Measurements from ENCODE around the gene PDGFA.

The PDGFA gene

GRCh38 chr7:550881-551614, 31.4 kb upstream of the PDGFA start:
- Histone ChIP-seq H3K4me3 (no peak overlapping the region), H3K9ac (no peak overlapping the region), H3K36me3 (no peaks in the 10 kb centered on the region), H3K27me3 (no peaks in the 10 kb centered on the region), H4K20me1 (no peaks in the 10 kb centered on the region), H3K9me3 (no peaks in the 10 kb centered on the region), H3K4me2 (no peak overlapping the region), H3K27ac (no peak overlapping the region), H3K4me1 (peaks cover 13% of the 10 kb centered on the region)
- TF ChIP-seq Cebpa-rat (IDR thresholded peaks at IDR 0.05) = no peak

- no peak for TF ChIP-seq Cebpa-rat (IDR thresholded peaks at IDR 0.05)
- H3K9ac ChIP-seq = no peak overlapping the region
- peaks cover 4% of the 10 kb centered on the region; the same call in 1 of the 2 replicates for H3K9me3 ChIP-seq
- H3K4me3 ChIP-seq = no peak overlapping the region
- no peak overlapping the region for H3K27ac ChIP-seq
- H4K20me1 ChIP-seq = no peaks in the 10 kb centered on the region
- peaks cover 13% of the 10 kb centered on the region for H3K4me1 ChIP-seq
- no peaks in the 10 kb centered on the region for H3K36me3 ChIP-seq
- no peaks in the 10 kb centered on the region for H3K27me3 ChIP-seq
- peak overlapping the region; percentile 50 for H3K4me2 ChIP-seq
Measured at GRCh38 chr7:549891-550625, 30.4 kb upstream of the PDGFA start.

- Histone ChIP-seq H3K27me3 (no peaks in the 10 kb centered on the region), H3K9me3 (peaks cover 6% of the 10 kb centered on the region; the same call in 1 of the 2 replicates), H3K4me1 (peaks cover 13% of the 10 kb centered on the region), H3K27ac (no peak overlapping the region), H3K9ac (no peak overlapping the region), H4K20me1 (no peaks in the 10 kb centered on the region), H3K4me3 (no peak overlapping the region), H3K4me2 (peak overlapping the region; percentile 50), H3K36me3 (no peaks in the 10 kb centered on the region)
- no peak for TF ChIP-seq Cebpa-rat (IDR thresholded peaks at IDR 0.05)
Measured at GRCh38 chr7:549066-549890, 29.6 kb upstream of the PDGFA start.

- no peak for TF ChIP-seq Cebpa-rat (IDR thresholded peaks at IDR 0.05)
- Histone ChIP-seq H3K27ac (no peak overlapping the region), H3K4me3 (no peak overlapping the region), H4K20me1 (no peaks in the 10 kb centered on the region), H3K9me3 (peaks cover 6% of the 10 kb centered on the region; the same call in 1 of the 2 replicates), H3K9ac (no peak overlapping the region), H3K27me3 (no peaks in the 10 kb centered on the region; the same call in 1 of the 2 replicates), H3K36me3 (no peaks in the 10 kb centered on the region), H3K4me2 (no peak overlapping the region), H3K4me1 (peaks cover 13% of the 10 kb centered on the region)
Measured at GRCh38 chr7:548401-548800, 28.8 kb upstream of the PDGFA start.

GRCh38 chr7:545470-545869, 25.8 kb upstream of the PDGFA start:
- no peak for TF ChIP-seq Cebpa-rat (IDR thresholded peaks at IDR 0.05)
- Histone ChIP-seq H3K36me3 (no peaks in the 10 kb centered on the region), H3K9me3 (peaks cover 6% of the 10 kb centered on the region; the same call in 1 of the 2 replicates), H3K27me3 (peaks cover 5% of the 10 kb centered on the region; the same call in 1 of the 2 replicates), H4K20me1 (0 out of 2 replicates have a peak, but pooled peaks cover 4% of the 10 kb centered on the region), H3K4me1 (peaks cover 40% of the 10 kb centered on the region), H3K4me3 (no peak overlapping the region), H3K9ac (no peak overlapping the region), H3K27ac (no peak overlapping the region), H3K4me2 (no peak overlapping the region)

- H4K20me1 ChIP-seq = 0 out of 2 replicates have a peak, but pooled peaks cover 8% of the 10 kb centered on the region
- no peak overlapping the region for H3K27ac ChIP-seq
- no peak for TF ChIP-seq Cebpa-rat (IDR thresholded peaks at IDR 0.05)
- no peaks in the 10 kb centered on the region for H3K36me3 ChIP-seq
- H3K4me1 ChIP-seq = peaks cover 42% of the 10 kb centered on the region
- peaks cover 6% of the 10 kb centered on the region; the same call in 1 of the 2 replicates for H3K9me3 ChIP-seq
- peaks cover 5% of the 10 kb centered on the region; the same call in 1 of the 2 replicates for H3K27me3 ChIP-seq
- H3K4me3 ChIP-seq = no peak overlapping the region
- H3K4me2 ChIP-seq = no peak overlapping the region
- H3K9ac ChIP-seq = no peak overlapping the region
Measured at GRCh38 chr7:544338-545221, 24.9 kb upstream of the PDGFA start.

GRCh38 chr7:543501-544337, 24.1 kb upstream of the PDGFA start:
- H3K4me1 ChIP-seq = peaks cover 43% of the 10 kb centered on the region
- no peak overlapping the region for H3K27ac ChIP-seq
- H3K9ac ChIP-seq = no peak overlapping the region
- H4K20me1 ChIP-seq = peaks cover 14% of the 10 kb centered on the region; the same call in 1 of the 2 replicates
- H3K9me3 ChIP-seq = peaks cover 6% of the 10 kb centered on the region; the same call in 1 of the 2 replicates
- H3K4me2 ChIP-seq = peak overlapping the region; percentile 76; the same call in 1 of the 2 replicates
- no peak for TF ChIP-seq Cebpa-rat (IDR thresholded peaks at IDR 0.05)
- H3K36me3 ChIP-seq = no peaks in the 10 kb centered on the region
- peaks cover 11% of the 10 kb centered on the region for H3K27me3 ChIP-seq
- H3K4me3 ChIP-seq = no peak overlapping the region

All from BLaER1 (cell line).